OCI-LY1 (cell line): Measurements from ENCODE around the gene LOXL3.

Experiments used
- EZH2 ChIP-seq: fragments of 200-600 bp; sonication (generic), shearing (Covaris generic); IDR thresholded peaks from 2 replicates; pipeline ENCODE4 v1.8.0; 2017; ENCODE audit warnings: borderline replicate concordance, mixed run types, mild to moderate bottlenecking, antibody characterized with exemption, low read length, moderate library complexity, mixed read lengths
- TF ChIP-seq, protein P1 (sequence below): fragments of 200-600 bp; sonication (generic), shearing (Covaris generic); IDR thresholded peaks from 2 replicates; pipeline ENCODE4 v1.5.1; 2017; ENCODE audit warnings: mild to moderate bottlenecking, antibody characterized with exemption, low read length, moderate library complexity, mixed read lengths

DNA sequence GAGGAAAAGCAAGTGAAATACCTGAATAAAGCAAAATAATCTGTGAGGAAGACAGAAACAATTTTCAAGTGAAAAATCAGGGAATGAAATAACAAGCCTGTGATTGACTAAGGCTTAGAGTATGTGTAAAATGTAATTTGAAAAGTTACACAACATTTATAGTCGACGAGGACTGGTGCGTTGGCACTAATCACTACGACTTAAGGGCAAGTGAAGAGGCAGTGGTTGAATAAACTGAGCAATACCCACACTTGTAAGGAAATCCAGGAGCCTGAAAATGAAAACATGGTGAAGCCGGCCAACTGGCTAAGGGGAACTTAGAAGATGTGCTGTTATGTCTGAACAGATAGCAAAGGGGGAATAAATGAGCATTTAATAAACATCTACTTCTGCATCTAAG lies 14.1 kb upstream of the LOXL3 start:
- TF ChIP-seq EZH2 = no peak
- TF ChIP-seq, protein P1, sequence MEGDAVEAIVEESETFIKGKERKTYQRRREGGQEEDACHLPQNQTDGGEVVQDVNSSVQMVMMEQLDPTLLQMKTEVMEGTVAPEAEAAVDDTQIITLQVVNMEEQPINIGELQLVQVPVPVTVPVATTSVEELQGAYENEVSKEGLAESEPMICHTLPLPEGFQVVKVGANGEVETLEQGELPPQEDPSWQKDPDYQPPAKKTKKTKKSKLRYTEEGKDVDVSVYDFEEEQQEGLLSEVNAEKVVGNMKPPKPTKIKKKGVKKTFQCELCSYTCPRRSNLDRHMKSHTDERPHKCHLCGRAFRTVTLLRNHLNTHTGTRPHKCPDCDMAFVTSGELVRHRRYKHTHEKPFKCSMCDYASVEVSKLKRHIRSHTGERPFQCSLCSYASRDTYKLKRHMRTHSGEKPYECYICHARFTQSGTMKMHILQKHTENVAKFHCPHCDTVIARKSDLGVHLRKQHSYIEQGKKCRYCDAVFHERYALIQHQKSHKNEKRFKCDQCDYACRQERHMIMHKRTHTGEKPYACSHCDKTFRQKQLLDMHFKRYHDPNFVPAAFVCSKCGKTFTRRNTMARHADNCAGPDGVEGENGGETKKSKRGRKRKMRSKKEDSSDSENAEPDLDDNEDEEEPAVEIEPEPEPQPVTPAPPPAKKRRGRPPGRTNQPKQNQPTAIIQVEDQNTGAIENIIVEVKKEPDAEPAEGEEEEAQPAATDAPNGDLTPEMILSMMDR = no peak
